Stimulated activated CD8-positive, alpha-beta memory T cell treated with anti-CD3 and anti-CD28 coated beads, Interleukin-15, amount 100 ng/mL, for 48 hours (primary cell): ENCODE results near the gene INTS2.
"Not testable (repeated sequence)": the region's sequence is repeated elsewhere in the genome, so short reads cannot be mapped to it uniquely, and the experiment has no call there.

Source experiments
- DNase-seq, 2 donors: peaks; one replicate each; pipeline ENCODE4 v3.0.0-alpha.2; 2020; ENCODE audit warnings: low read depth in 2 of 2

INTS2 gene

GRCh38 chr17:61847659-61848058 is 80.1 kb downstream of the INTS2 start:
- DNase-seq: no peak

GRCh38 chr17:61846761-61847375 is 80.9 kb downstream of the INTS2 start:
- DNase-seq: no peak

- no peak for DNase-seq
Measured at GRCh38 chr17:61846088-61846487, 81.7 kb downstream of the INTS2 start.

- DNase-seq: no peak
Measured at GRCh38 chr17:61843435-61843834, 84.3 kb downstream of the INTS2 start.

- DNase-seq: no peak
Measured at GRCh38 chr17:61842899-61843298, 84.9 kb downstream of the INTS2 start.

- DNase-seq: no peak
Measured at GRCh38 chr17:61839300-61839786, 88.4 kb downstream of the INTS2 start.

GRCh38 chr17:61837175-61838051 is 90.4 kb downstream of the INTS2 start:
- DNase-seq: peak; percentile 2

GRCh38 chr17:61836266-61837174 is 91.3 kb downstream of the INTS2 start:
- no peak for DNase-seq

- DNase-seq: no peak
Measured at GRCh38 chr17:61835606-61836005, 92.2 kb downstream of the INTS2 start.

- DNase-seq: no peak
Measured at GRCh38 chr17:61834610-61835009, 93.2 kb downstream of the INTS2 start.

GRCh38 chr17:61833536-61834193 is 94.1 kb downstream of the INTS2 start:
- no peak for DNase-seq

GRCh38 chr17:61832463-61832862 is 95.3 kb downstream of the INTS2 start:
- no peak for DNase-seq

- no peak for DNase-seq
Measured at GRCh38 chr17:61831099-61831498, 96.7 kb downstream of the INTS2 start.

- no peak for DNase-seq
Measured at GRCh38 chr17:61828694-61829093, 99.1 kb downstream of the INTS2 start.

- no peak for DNase-seq
Measured at GRCh38 chr17:61827649-61828395, 100.0 kb downstream of the INTS2 start.

GRCh38 chr17:61826866-61827265 is 100.9 kb downstream of the INTS2 start:
- not testable (repeated sequence) for DNase-seq

- DNase-seq: not testable (repeated sequence)
Measured at GRCh38 chr17:61826198-61826597, 101.6 kb downstream of the INTS2 start.

- no peak for DNase-seq
Measured at GRCh38 chr17:61825448-61826137, 102.2 kb downstream of the INTS2 start.

- no peak for DNase-seq
Measured at GRCh38 chr17:61822326-61823285, 105.2 kb downstream of the INTS2 start.
